HepG2 (cell line): Measurements from ENCODE around the gene SURF2. TPM values are rescaled to one million over a fixed set of nuclear protein-coding genes. Genes with fewer than 3 reads are reported as not detected.

Source experiments
- ATAC-seq: fragments of 200-7000 bp; cut with Tn5 transposase; 3 replicates; pipeline ENCODE4 v1.9.1; 2020; ENCODE audit warnings: mild to moderate bottlenecking, moderate library complexity
- BruUV-seq: library from RNA; stranded (reverse); fragments of 400-500 nt; replicated peaks from 2 replicates; lab custom pipeline; 2021; lab: Mats Ljungman, UMichigan
- CTCF ChIA-PET: fragments of 300-600 bp; formaldehyde crosslinking; extraction: SDS; loops from one replicate; lab custom pipeline; 2021; ENCODE audit warnings: low total read pairs, inconsistent platforms, low intra/inter-chr PET ratio; lab: Yijun Ruan, JAX
- POLR2A ChIA-PET: fragments of 350-600 bp; sonication (Branson Sonifier 250); formaldehyde crosslinking; loops from one replicate; lab custom pipeline; 2020; ENCODE audit warnings: antibody characterized with exemption, inconsistent platforms; lab: Yijun Ruan, JAX
- DNase-seq: peaks from one replicate; pipeline ENCODE4 v3.0.0-alpha.2; 2015; ENCODE audit warnings: low spot score
- FAIRE-seq: peaks from 3 replicates; lab custom pipeline; 2011; peaks lifted over from hg19 to GRCh38; lab: Jason Lieb, UNC
- H2AFZ ChIP-seq: one replicate; pipeline ENCODE4 v1.6.1; 2011; ENCODE audit warnings: low read length, inconsistent platforms
- H3K27ac ChIP-seq: fragments of 300-600 bp; 3 replicates; pipeline ENCODE4 v1.8.0; 2011; ENCODE audit warnings: mixed run types, mild to moderate bottlenecking, mixed read lengths, low read length, inconsistent platforms; ENCODE audit not compliant: insufficient read depth; ENCODE audit errors: extremely low read length
- H3K27me3 ChIP-seq, 2 experiments: fragments of 200-600 bp in 1 of 2; 2 replicates in 1 of 2; 3 replicates in 1 of 2; pipeline versions ENCODE4 v1.6.0 to v1.8.0; 2011; ENCODE audit warnings: low read length in 2 of 2, mild to moderate bottlenecking in 2 of 2, moderate library complexity in 2 of 2, inconsistent platforms in 1 of 2; ENCODE audit not compliant: insufficient read depth in 2 of 2, control insufficient read depth in 1 of 2
- H3K36me3 ChIP-seq, 2 experiments: fragments of 200-600 bp in 1 of 2; replicated peaks in 1 of 2; 2 replicates in 1 of 2; 3 replicates in 1 of 2; pipeline versions ENCODE4 v1.5.1 to v1.8.0; 2011; ENCODE audit warnings: low read length in 2 of 2, inconsistent platforms in 1 of 2; ENCODE audit not compliant: insufficient read depth in 2 of 2, control insufficient read depth in 1 of 2
- H3K4me1 ChIP-seq: 2 replicates; pipeline ENCODE4 v1.5.1; 2012; ENCODE audit warnings: low read length, inconsistent platforms; ENCODE audit not compliant: insufficient read depth
- H3K4me2 ChIP-seq: 2 replicates; pipeline ENCODE4 v1.6.0; 2011; ENCODE audit warnings: low read depth, low read length, inconsistent platforms
- H3K4me3 ChIP-seq, 3 experiments: fragments of 200-600 bp in 1 of 3; sonication (generic), shearing (Covaris generic) in 1 of 3; replicated peaks in 1 of 3; 2 replicates each; pipeline ENCODE4 v1.5.1; 2011 to 2016; ENCODE audit warnings: low read length in 3 of 3, inconsistent platforms in 2 of 3, low read depth in 2 of 3, mild to moderate bottlenecking in 2 of 3, control low read depth in 1 of 3, mixed read lengths in 1 of 3; ENCODE audit not compliant: insufficient read depth in 1 of 3
- H3K79me2 ChIP-seq: one replicate; pipeline ENCODE4 v1.6.1; 2011; ENCODE audit warnings: low read length, inconsistent platforms; ENCODE audit not compliant: insufficient read depth
- H3K9ac ChIP-seq: 2 replicates; pipeline ENCODE4 v1.6.0; 2011; ENCODE audit warnings: mild to moderate bottlenecking, low read depth, low read length, inconsistent platforms; ENCODE audit not compliant: insufficient read depth
- H3K9me3 ChIP-seq: 2 replicates; pipeline ENCODE4 v1.5.1; 2012; ENCODE audit warnings: mild to moderate bottlenecking, low read length
- H4K20me1 ChIP-seq: 2 replicates; pipeline ENCODE4 v1.6.0; 2011; ENCODE audit warnings: inconsistent platforms, mild to moderate bottlenecking, low read length, moderate library complexity; ENCODE audit not compliant: insufficient read depth
- ATF7-NPFF ChIP-seq: sonication (generic); formaldehyde crosslinking; IDR thresholded peaks from 2 replicates; pipeline ENCODE4 v1.8.1; 2023; ENCODE audit warnings: mild to moderate bottlenecking, low read depth, missing genetic modification reagents, moderate library complexity
- HHEX ChIP-seq: IDR thresholded peaks from 2 replicates; pipeline ENCODE4 v1.6.1; 2016; ENCODE audit warnings: control low read depth
- JARID2 ChIP-seq: sonication (generic); formaldehyde crosslinking; IDR thresholded peaks from 2 replicates; pipeline ENCODE4 v1.8.1; 2023; ENCODE audit warnings: missing genetic modification reagents, inconsistent platforms; ENCODE audit not compliant: insufficient replicate concordance
- LCORL ChIP-seq, 2 experiments: fragments of 450-650 bp in 1 of 2; sonication (generic) in 1 of 2; formaldehyde crosslinking in 1 of 2; IDR thresholded peaks; 2 replicates each; pipeline versions ENCODE4 v1.5.0 to v1.6.1; 2017 to 2020; ENCODE audit warnings: antibody characterized with exemption in 1 of 2, missing genetic modification reagents in 1 of 2
- MTERF4 ChIP-seq: sonication (generic); formaldehyde crosslinking; IDR thresholded peaks from 2 replicates; pipeline ENCODE4 v1.8.0; 2023; ENCODE audit warnings: mild to moderate bottlenecking, missing genetic modification reagents
- ZBTB7A ChIP-seq: sonication (generic); formaldehyde crosslinking; IDR thresholded peaks from 2 replicates; pipeline ENCODE4 v1.8.0; 2022; ENCODE audit warnings: mild to moderate bottlenecking, missing genetic modification reagents
- WGBS: methylation state at CpG from one replicate; pipeline ENCODE4 v1.1.6; 2017; ENCODE audit warnings: low lambda C conversion rate; 5-methylcytosine and 5-hydroxymethylcytosine counted together
- in situ Hi-C: cut with HindIII; loops from 2 replicates; pipeline ENCODE4 v1.10.0; 2017; ENCODE audit warnings: low pct_unique_long_range_greater_than_20kb; ENCODE audit not compliant: extremely low pct_ligation_motif_present
- intact Hi-C: fragments of 100-400 bp; cut with micrococcal nuclease; formaldehyde crosslinking; loops from one replicate; pipeline ENCODE4 v1.10.0; 2022; ENCODE audit not compliant: unreplicated experiment
- polyA plus RNA-seq, 8 experiments: library from polyadenylated mRNA; depleted of rRNA in 3 of 8; stranded (reverse) in 7 of 8; unstranded in 1 of 8; fragments of >200 nt; fragmentation: Illumina TruSeq in 4 of 8; extraction: Trizol in 4 of 8; gene quantifications; 2 replicates each; pipeline versions ENCODE4 v1.2.1 to v1.2.3, GENCODE V29; 2011 to 2016; ENCODE audit warnings: low read depth in 4 of 8, missing spikeins in 1 of 8, mixed read lengths in 1 of 8; ENCODE audit not compliant: insufficient read depth in 1 of 8
- total RNA-seq, 5 experiments: library from RNA; depleted of rRNA; stranded (reverse); fragments of >200 nt; fragmentation: Illumina TruSeq; extraction: Trizol; gene quantifications; 2 replicates each; pipeline ENCODE4 v1.2.3, GENCODE V29; 2016; ENCODE audit warnings: low read depth in 1 of 5

The SURF2 gene
- total and polyA plus RNA-seq, 2 of the 13 experiments (the other 11 are each of a cell fraction or from before 2014, with no cell fraction given), result 6.3 to 13.6 TPM

- intact Hi-C loops (no loop called here), in situ Hi-C loops (no loop called here)
- Histone ChIP-seq H4K20me1 (peaks cover 18% of the 10 kb centered on the region; the same call in 1 of the 2 replicates), H3K36me3 (no peaks in the 10 kb centered on the region), H3K4me3 (no peak overlapping the region), H3K9ac (no peak overlapping the region), H3K9me3 (peaks cover 10% of the 10 kb centered on the region; the same call in 1 of the 2 replicates), H3K79me2 (peaks cover 20% of the 10 kb centered on the region), H3K4me2 (0 out of 2 replicates have a peak overlapping the region, but pooled peaks have one; percentile 58), H3K27me3 (no peaks in the 10 kb centered on the region), H3K4me1 (peaks cover 45% of the 10 kb centered on the region), H3K27ac (no peak overlapping the region)
- FAIRE-seq (no peak), DNase-seq (no peak), ATAC-seq (no peak)
- ChIA-PET POLR2A (interaction anchor here (1.2 to 3.3 kb wide), 3 partner anchors 8 to 31 kb away, joined by 4 to 16 read pairs (median 6); partner anchors contain the start of genes MED22 and RPL7A), CTCF (no interaction called here)
- 0% methylated on average over 1 of the region's 1 CpG for WGBS
- TF ChIP-seq ZBTB7A (CRISPR knock-in tag) (no peak), JARID2 (CRISPR knock-in tag) (no peak), MTERF4 (CRISPR knock-in tag) (0 out of 2 replicates have a peak, but pooled peaks have one; percentile 30), LCORL (IDR thresholded peaks at IDR 0.05) (peak; percentile 93), LCORL (CRISPR knock-in tag; IDR thresholded peaks at IDR 0.05) (no peak), ATF7-NPFF (CRISPR knock-in tag) (no peak), HHEX (CRISPR knock-in tag) (no peak)
- TF ChIP-seq, all 625 proteins: peak for 2
- BruUV-seq, result no TSS peak
- no peak overlapping the region for H2AFZ ChIP-seq
These were observed 22.1 kb downstream of the SURF2 start for GRCh38 chr9:133378408-133378962.
